Epithelial cell of prostate (primary cell): ENCODE data around the gene LRIT3.

Experiments
- DNase-seq: peaks from one replicate; pipeline ENCODE4 v3.0.0-alpha.2; 2011; ENCODE audit warnings: low read depth, low spot score
- H3K27ac ChIP-seq: fragments of 450-650 bp; 2 replicates; pipeline ENCODE4 v1.5.1; 2017; ENCODE audit warnings: mild to moderate bottlenecking

Gene LRIT3, protein sequence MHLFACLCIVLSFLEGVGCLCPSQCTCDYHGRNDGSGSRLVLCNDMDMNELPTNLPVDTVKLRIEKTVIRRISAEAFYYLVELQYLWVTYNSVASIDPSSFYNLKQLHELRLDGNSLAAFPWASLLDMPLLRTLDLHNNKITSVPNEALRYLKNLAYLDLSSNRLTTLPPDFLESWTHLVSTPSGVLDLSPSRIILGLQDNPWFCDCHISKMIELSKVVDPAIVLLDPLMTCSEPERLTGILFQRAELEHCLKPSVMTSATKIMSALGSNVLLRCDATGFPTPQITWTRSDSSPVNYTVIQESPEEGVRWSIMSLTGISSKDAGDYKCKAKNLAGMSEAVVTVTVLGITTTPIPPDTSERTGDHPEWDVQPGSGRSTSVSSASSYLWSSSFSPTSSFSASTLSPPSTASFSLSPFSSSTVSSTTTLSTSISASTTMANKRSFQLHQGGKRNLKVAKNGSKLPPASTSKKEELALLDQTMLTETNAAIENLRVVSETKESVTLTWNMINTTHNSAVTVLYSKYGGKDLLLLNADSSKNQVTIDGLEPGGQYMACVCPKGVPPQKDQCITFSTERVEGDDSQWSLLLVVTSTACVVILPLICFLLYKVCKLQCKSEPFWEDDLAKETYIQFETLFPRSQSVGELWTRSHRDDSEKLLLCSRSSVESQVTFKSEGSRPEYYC

DNA sequence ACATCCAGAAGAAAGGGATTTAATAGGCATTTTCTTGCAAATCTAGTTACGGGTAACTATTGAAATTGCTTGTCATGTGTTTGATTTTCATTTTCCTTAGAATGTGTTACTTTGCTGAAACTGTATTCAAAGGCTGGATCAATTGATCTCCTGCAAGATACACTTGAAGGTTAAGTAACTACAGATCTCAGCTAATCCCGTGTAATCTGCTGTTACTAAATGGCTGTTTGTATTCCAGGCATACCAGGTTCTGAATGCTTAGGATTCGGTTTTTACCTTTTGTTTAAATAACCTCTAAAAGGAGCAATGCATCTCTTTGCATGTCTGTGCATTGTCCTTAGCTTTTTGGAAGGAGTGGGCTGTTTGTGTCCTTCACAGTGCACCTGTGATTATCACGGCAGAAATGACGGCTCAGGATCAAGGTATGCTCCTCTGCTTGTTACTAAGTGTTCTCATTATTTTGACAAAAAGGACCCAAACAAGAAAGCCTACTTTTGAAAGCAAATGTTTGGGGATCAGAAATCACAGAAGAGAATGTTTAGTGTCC, at the start of gene LRIT3:
Gene LRIT3 (plus strand): TSS at position 212 of the 547 bp plus-strand sequence. CDS start 95 bp downstream, at position 307.
- no peak for DNase-seq
- no peak within 1 kb of the TSS for H3K27ac ChIP-seq

DNA sequence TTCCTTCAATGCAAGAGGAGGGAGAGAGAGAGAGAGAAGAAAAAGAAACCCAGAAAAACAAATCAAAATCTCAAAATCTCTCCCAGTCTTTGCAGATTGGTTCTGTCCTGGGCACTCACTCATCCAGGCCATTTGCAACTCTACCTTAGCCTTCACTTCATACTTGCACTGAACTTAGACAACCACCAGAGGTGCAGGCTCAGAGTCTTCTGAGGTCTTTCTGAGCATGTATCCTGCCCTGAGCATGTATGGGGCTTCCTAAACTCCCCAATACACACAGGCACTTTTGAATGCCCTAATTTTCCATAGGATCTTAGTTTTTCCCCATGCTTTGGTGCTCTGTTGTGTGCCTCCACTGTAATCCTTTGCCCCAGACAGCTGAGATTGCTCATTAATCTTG, 49.0 kb upstream of the LRIT3 start:
- no peak for DNase-seq
- no peak overlapping the region for H3K27ac ChIP-seq

DNA sequence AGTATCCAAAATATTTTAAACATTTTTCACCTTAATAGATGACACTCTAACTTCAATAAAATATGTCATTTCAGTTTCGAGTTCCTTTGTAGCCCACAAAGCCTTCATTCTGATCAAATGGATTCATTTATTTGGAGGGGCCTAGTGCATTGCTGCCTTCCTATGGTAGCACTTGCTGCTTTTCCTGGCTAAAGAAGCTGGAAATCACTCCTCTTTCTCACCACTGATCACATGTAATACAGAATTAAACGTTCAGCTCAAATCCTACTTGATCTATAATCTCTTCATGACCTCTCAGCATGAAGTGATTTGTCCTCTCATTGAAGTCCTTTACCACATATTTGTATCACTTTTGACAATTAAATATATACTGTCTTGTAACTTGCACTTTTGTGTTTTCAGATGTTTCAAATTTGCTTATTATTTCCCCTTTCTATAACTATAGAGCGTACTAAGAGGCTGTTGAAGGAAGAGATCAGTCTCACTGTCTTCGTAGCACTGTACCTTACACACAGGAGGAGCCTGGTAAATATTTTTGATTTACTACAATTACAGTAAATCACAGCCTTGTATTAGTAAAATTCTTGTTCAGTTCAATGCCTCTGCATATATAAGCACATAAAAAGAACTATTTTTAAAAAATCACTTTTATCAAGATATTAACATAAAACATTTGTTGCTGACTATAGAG, 46.7 kb upstream of the LRIT3 start:
- H3K27ac ChIP-seq = no peak overlapping the region
- DNase-seq = no peak

DNA sequence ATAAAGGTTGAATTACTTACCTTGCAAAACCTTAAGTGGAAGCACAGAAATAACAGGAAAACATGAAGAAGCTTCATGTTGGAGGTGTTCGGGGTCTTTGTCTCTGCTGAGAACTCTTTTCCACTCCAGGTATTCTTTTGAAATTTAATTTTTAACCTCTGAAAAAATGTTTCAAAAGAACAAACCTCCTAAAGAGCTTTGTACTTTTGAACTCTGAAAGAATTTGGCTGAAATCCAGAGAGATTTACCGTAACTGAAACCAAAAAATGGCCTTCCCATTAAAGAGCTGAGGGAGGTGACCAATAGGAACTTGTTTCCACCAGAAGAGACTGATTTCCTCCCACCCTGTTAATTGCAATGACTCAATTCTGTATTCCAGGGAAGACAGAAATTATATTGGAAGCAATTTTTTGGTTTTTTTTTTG, 46.0 kb upstream of the LRIT3 start, which contains the start of gene CFI:
Gene CFI (minus strand): TSS at position 105 of the 425 bp plus-strand sequence. CDS start 28 bp downstream, at position 77.
- no peak within 1 kb of the TSS for H3K27ac ChIP-seq

DNA sequence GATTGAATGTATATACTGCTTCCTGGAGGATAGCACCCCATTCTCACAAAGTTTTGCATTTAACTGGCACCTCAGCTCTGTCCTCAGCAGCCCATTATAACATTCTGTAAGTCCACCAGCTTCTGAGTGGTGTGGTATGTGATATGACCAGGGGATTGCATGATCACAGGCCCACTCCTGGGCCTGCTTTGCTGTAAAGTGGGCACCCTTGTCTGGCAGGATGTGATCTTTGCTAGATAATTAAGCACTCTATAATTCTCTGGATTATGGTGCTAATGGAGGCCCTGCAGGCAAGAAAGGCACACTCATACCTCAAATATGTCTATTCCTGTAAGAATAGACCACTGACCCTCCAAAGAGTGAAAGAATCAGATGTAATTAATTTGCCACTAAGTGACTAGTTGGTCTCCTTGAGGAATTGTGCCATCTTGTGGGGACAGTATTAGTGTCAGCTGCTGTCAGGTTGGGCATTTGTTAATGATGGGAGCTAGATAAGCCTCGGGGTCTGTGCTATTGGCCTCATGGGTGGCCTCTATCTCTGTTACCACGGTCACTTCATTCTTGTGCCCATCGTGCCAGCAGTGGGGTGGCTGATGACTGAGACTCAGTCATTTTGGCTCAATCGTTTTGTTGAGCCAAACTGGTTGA, 43.9 kb upstream of the LRIT3 start:
- no peak for DNase-seq
- no peak overlapping the region for H3K27ac ChIP-seq

More for the DNA sequence above, 46.0 kb upstream of the LRIT3 start, which contains the start of gene CFI:
- no peak for DNase-seq

DNA sequence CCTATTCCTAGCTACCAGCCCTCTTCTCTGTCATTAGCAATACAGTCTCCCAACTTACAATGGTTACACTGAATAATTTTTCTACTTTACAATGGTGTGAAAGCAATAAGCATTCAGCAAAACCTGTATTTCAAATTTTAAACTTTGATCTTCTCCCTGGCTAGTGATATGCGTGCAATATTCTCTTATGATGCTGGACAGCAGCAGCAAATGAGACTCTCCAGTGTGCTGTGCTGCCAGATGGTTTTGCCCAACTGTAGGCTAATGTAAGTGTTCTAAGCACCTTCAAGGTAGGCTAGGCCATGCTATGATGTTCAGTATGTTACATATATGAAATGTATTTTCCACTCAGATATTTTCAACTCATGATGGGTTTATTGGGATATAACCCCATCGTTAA, 38.3 kb upstream of the LRIT3 start:
- no peak for DNase-seq
- H3K27ac ChIP-seq = no peak overlapping the region

DNA sequence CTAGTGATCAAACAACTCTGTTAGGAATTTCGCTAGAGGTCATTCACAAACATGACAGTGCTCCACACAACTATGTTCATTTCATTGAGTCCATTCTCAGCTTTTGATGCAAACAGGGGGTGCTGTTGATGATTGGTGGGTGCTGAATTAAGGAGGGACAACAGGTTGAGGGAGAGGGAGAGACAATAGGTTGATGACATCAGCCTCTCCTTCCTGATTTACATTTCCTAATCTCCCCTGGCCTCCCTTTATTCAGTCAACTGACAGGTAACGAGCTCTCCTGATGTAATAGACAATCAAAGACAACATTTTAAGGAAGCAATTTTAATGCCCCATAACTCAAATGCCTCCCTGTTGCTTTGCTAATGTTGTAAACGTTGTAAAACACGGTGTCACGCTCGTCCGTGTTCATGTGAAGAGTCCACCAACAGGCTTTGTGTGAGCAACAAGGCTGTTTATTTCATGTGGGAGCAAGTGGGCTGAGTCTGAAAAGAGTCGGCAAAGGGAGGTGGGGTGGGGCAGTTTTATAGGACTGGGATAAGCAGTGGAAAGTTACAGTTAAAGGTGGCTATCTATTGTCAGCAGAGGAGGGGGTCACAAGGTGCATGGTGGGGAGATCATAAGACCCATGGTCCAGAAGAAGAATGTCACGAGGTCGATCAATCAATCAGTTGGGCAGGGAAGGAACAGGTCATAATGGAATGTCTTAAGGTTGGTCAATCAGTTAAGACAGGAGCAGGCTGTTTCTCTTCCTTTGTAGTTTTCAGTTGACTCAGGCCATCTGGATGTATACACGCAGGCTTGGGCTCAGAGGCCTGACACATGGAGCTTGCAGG, 37.1 kb upstream of the LRIT3 start:
- no peak overlapping the region for H3K27ac ChIP-seq
- DNase-seq = no peak

DNA sequence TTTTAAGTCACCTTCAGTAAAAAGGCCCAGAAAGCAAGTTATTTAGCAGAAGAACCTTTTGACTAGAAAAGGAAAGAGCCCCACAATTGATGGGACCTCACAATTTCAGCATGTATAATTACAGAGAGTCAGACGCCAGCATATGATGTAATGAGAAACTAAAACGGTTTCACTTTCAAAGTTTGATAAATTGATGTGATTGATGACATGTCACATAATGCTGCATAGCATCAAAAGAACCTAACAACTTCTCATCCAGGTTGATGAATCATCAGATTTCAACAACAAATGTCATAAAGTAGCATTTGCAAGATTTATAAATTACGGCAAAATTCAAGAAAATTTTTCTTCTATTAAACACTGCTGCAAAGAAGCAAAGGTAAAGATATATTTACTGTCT, 36.2 kb upstream of the LRIT3 start:
- H3K27ac ChIP-seq = no peak overlapping the region
- no peak for DNase-seq

DNA sequence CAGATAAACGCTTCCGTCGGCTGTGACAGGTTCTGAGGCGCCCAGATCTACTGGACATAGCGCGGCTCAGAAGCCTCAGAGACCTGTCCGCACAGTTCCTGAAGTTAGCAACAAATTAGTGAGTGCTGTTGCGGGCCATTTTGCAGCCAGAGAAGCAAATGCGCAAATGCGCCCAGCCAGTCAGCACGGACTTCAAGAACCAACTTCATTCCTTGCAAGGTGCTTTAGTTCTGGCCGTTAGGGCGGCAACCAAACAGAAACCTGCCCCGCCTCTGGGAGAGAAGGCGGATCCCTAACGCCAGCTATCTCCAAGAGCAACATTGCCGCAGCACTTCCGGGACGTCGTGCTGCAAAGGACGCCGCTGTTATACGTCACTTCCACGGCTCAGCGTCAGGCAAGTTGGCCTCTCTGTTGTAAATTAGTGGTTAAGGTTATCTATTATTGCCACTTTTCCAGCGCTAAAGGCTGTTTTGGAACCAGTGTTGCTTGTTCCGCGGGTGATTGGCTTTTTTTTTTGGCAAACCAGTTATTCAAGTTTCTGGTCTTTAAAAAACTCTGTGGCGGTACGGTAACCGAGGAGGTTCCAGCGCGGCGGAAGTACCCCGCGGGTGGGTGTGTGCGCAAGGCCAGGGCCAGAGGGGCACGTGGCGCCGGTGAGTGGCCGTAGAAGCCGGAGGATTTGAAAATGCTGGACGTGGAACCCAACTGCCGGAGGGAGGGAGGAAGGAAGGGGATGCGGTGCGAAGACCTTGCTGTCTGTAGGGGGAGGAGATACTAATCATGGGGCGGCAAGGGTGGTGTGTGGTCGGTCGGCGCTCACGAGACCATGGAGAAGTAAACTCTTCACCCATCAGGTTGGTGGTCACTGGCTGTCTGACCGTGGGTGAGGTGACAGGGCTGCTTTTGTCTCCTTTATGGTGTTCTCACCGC, 32.5 kb upstream of the LRIT3 start, which contains the start of gene GAR1:
Gene GAR1 (plus strand): TSS at position 612 of the 931 bp plus-strand sequence. CDS start 403 bp downstream, outside the sequence.
- H3K27ac ChIP-seq = peak within 1 kb of the TSS; percentile 86
- peak; percentile 86 for DNase-seq

DNA sequence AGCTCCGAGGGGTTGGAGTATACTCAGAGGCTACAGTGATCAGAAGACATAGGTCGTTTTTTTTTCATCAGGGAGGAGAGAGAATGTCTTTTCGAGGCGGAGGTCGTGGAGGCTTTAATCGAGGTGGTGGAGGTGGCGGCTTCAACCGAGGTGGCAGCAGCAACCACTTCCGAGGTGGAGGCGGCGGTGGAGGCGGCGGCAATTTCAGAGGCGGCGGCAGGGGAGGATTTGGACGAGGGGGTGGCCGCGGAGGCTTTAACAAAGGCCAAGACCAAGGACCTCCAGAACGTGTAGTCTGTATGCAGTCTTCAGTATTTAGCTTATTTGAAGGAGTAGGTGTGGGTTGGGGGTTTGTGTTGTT, 31.8 kb upstream of the LRIT3 start:
- H3K27ac ChIP-seq = peak overlapping the region; percentile 86
- DNase-seq = no peak

DNA sequence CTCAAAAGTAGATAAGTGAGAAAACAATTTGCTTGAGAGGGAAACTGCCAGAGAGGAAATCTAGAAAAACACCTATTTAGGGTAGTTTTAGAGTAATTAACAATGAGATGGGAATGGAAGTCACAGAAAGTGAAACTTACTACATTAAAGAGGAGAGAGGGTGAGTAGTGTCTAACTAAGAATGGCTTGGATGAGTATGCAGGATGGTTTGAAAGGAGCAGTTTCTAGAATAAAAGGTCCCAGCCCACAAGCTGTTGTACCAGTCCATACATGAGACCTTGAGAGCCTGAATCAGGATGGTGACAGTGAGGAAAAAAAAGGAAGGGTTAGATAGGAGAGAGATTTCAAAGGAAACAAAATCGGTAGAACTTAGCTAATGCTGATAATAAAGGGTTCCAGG, 31.0 kb upstream of the LRIT3 start:
- no peak for DNase-seq
- no peak overlapping the region for H3K27ac ChIP-seq

DNA sequence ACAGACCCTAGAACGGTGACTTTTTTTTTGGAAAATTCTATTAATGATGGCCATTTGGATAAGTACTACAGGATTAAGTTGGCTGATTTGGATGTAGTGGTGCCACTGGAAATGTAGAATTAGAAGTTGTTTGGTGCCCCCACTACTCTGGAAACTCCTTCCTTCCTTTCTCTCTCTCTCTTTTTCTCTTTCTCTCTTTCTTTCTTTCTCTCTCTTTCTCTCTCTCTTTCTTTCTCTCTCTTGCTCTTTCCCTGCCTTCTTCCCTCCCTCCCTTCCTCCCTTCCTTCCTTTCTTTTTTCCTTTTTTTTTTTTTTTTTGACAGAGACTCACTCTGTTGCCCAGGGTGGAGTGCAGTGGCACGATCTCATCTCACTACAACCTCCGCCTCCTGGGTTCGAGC, 29.6 kb upstream of the LRIT3 start:
- H3K27ac ChIP-seq = no peak overlapping the region
- DNase-seq = no peak

DNA sequence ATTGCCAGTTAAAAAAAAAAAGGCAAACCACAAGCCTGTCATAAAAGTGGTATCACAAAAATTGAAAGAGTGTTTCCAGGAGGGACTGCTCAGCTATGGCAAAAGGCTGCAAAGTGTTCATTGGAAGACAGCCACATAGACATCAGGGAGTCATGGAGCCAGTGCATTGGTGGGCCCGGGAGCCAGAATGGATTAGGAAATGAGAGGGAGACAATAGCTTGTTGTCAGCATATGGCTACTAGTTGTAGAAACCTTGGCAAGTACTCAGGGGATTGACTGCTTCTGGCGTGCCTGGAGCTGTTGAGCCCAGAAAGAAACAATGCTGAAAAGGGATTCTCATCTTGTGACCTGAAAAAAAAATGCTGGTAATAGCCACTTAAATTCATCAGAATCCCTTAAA, 27.3 kb upstream of the LRIT3 start:
- no peak overlapping the region for H3K27ac ChIP-seq

DNA sequence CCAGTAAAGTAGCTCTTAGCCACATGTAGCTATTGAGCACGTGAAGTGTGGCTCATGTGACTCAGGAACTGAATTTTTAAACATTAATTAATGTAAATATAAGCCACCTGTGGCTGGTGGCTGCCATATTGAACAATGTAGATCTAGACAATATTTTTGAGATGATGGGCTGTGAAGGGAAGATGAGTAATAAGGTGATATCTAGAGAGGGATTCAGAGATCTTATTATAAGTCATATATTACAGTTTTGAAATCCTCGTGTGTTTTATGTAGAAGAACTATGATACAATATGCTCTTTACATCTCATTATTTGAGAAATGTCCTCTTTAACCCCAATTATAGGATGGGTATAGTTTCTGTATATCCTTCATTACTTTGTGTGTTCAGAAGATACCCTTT, 26.7 kb upstream of the LRIT3 start:
- no peak overlapping the region for H3K27ac ChIP-seq
- DNase-seq = no peak

More for the DNA sequence above, 27.3 kb upstream of the LRIT3 start:
- DNase-seq = no peak

DNA sequence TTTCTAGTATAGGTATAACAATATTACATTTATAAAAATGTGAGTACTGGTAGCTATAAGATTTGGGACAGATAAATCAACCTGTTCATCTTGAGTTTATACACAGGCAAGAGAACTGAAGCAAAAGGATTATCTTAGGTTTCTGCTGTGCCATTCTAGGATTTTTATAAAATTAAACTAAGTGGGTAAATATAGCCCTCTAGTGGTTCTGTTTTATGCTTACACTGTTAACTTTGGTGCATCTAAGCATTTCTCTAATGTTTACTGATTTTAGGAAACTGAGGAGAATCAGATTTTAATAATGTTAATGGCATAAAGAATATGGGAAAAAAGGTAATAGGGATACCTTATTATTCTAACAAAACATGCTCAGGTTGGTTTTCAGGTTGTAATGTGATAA, 21.2 kb upstream of the LRIT3 start:
- no peak for DNase-seq
- H3K27ac ChIP-seq = no peak overlapping the region

DNA sequence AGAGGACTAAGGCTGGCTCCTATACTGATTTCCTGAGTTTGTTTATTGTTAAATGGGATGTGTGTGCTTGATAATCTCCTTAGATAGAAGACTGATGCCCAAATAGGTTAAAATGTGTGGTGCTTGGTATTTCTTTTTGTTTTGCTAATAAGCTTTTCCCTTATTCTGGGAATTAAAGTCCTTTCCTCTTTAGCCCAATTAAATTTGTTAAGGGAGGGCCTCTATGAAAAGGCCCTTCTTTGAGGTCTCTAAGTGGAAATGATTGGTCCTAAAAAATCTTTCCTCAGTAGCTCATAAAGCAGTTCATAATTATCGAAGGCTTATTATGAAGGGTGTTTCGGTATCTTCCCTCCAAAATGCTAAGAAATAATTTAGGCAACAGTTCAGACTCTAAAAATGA, 20.2 kb upstream of the LRIT3 start, which contains the start of gene RRH:
Gene RRH (plus strand): TSS at position 301 of the 400 bp plus-strand sequence. CDS start 56 bp downstream, at position 357.
- no peak within 1 kb of the TSS for H3K27ac ChIP-seq
- no peak for DNase-seq

DNA sequence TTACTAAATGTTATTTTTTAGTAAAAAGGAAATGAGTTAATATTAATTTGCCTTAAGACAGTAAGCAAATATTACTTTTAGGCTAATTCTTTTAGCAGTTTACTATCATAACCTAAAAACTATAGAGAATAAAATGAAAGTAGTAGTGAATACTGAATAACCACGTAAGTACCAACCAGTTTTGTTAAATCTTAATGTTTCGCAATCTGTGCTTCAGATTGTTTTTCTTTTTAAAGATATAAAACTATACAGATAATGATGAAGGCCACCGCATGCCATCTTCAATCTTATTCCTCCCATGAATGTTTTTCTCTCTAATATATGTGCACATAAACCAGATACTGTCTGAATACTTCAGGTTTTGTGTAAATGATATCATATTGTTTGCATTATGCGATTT, 14.2 kb upstream of the LRIT3 start:
- DNase-seq = no peak

DNA sequence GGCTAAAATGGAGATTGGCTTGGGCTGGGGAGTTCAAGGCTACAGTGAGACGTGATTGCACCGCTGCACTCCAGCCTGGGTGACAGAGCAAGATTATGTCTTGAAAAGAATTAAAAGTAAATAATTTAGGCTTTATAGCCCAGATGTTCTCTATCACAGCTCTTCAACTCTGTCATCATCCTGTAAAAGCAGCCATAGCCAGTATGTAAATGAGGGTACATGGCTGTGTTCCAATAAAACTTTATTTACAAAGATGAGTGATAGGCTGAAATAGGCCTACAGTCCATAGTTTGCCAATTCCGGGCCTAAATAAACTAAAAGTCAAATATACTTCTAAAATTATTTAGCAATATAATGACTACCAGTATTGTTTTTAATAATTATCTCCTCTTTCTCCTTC, 10.9 kb upstream of the LRIT3 start:
- DNase-seq = no peak
- no peak overlapping the region for H3K27ac ChIP-seq

More for the DNA sequence above, 14.2 kb upstream of the LRIT3 start:
- no peak overlapping the region for H3K27ac ChIP-seq
